Esophagus (tissue), 2 donors: ENCODE data around the gene BOLA2B. TPM values are rescaled to one million over a fixed set of nuclear protein-coding genes. Genes with fewer than 3 reads are reported as not detected.

Source experiments
- H3K27ac ChIP-seq, 2 donors: one replicate each; pipeline ENCODE4 v1.5.1; 2013; ENCODE audit warnings: low read depth in 2 of 2, mild to moderate bottlenecking in 2 of 2, inconsistent platforms in 1 of 2, low read length in 1 of 2, moderate library complexity in 1 of 2
- H3K27me3 ChIP-seq, 2 donors: one replicate each; pipeline ENCODE4 v1.6.1; 2013; ENCODE audit warnings: low read length in 2 of 2, control low read depth in 1 of 2, mild to moderate bottlenecking in 1 of 2; ENCODE audit not compliant: insufficient read depth in 2 of 2, control insufficient read depth in 1 of 2
- H3K36me3 ChIP-seq, 2 donors: one replicate each; pipeline ENCODE4 v1.6.1; 2013; ENCODE audit warnings: low read length in 1 of 2; ENCODE audit not compliant: control insufficient read depth in 2 of 2, insufficient read depth in 2 of 2
- H3K4me1 ChIP-seq, 2 donors: one replicate each; pipeline ENCODE4 v1.6.1; 2013; ENCODE audit warnings: low read length in 1 of 2; ENCODE audit not compliant: control insufficient read depth in 2 of 2, insufficient read depth in 2 of 2
- H3K4me3 ChIP-seq, 2 donors: one replicate each; pipeline ENCODE4 v1.5.1; 2013; ENCODE audit warnings: low read length in 2 of 2, mild to moderate bottlenecking in 2 of 2, low read depth in 1 of 2, moderate library complexity in 1 of 2
- H3K9me3 ChIP-seq, 2 donors: one replicate each; pipeline ENCODE4 v1.6.1; 2013; ENCODE audit warnings: mild to moderate bottlenecking in 2 of 2, low read depth in 1 of 2, low read length in 1 of 2, moderate library complexity in 1 of 2; ENCODE audit not compliant: control insufficient read depth in 2 of 2, insufficient read depth in 1 of 2
- WGBS, 2 donors: extraction: QIAGEN DNeasy Blood & Tissue Kit; methylation state at CpG; one replicate each; pipeline ENCODE4 v1.1.7; 2013; 5-methylcytosine and 5-hydroxymethylcytosine counted together
- polyA plus RNA-seq, 2 donors: library from polyadenylated mRNA; stranded (reverse); fragments of 200-250 nt; gene quantifications; one replicate each; pipeline ENCODE4 v1.2.3, GENCODE V29; 2013
- donor health status: healthy with polysubstance abuse.
- donor health status: Bipolar disorder and iron deficiency.

The BOLA2B gene
- polyA plus RNA-seq, 2 donors: 195 to 283 TPM

DNA sequence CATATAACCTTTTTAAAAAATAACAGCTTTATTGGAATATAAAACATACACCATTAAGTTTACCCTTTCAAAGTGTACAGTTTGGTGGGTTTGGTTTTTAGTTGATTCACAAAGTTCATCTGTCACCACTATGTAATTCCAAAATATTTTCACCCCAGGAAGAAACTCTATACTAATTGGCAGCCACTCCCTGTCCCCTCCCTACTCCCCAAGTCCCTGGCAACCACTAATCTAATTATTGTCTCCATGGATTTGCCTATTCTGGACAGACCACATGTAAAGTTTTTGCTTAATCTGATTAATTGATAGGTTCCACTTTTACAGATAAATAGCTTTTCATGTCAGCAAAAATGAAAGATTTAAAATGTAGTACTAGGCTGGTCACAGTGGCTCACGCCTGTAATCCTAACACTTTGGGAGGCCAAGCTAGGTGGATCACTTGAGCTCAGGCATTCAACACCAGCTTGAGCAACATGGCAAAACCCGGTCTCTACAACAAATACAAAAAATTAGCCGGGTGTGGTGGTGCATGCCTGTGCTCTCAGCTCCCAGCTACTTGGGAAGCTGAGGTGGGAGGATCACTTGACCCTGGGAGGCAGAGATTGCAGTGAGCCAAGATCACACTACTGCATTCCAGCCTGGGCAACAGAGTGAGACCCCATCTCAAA, 45.5 kb downstream of the BOLA2B start:
- 77 to 80% methylated on average over 3 of the region's 3 CpGs for WGBS, 2 donors

DNA sequence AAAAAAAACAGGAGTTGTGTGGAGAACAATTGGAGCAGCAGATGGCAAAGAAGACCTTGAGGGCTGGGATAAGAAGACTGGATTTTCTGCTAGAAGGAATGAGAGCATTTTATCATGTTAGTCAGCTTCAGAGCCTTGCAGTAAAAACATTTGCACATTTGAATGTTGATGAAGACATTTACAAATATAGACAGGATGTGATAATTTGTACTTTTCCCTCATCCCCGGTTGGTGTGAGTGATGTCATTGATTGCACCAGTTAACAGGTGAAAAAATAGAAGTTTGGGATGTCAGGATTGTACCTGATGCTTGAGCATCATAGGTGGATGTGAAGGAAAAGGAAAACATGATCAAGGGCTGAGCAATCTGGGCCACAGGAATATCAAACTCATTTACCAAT, 47.8 kb downstream of the BOLA2B start:
- Histone ChIP-seq H3K4me1 (no peaks in the 10 kb centered on the region), H3K36me3 (no peaks in the 10 kb centered on the region), H3K27me3 (no peaks in the 10 kb centered on the region), H3K4me3 (no peak overlapping the region), H3K9me3 (peaks cover 0 to 2% of the 10 kb centered on the region in 2 donors), H3K27ac (no peak overlapping the region)
- WGBS, 2 donors: 61 to 65% methylated on average over 1 of the region's 1 CpG

More for the DNA sequence above, 45.5 kb downstream of the BOLA2B start:
- H3K36me3 ChIP-seq: no peaks in the 10 kb centered on the region
- H3K27me3 ChIP-seq: no peaks in the 10 kb centered on the region
- H3K9me3 ChIP-seq: peaks cover 0 to 2% of the 10 kb centered on the region in 2 donors
- no peak overlapping the region for H3K4me3 ChIP-seq
- H3K4me1 ChIP-seq: no peaks in the 10 kb centered on the region
- H3K27ac ChIP-seq: no peak overlapping the region

GRCh38 chr16:30144917-30145316, 48.5 kb downstream of the BOLA2B start:
- Histone ChIP-seq H3K36me3 (no peaks in the 10 kb centered on the region), H3K27ac (no peak overlapping the region), H3K9me3 (peaks cover 0 to 2% of the 10 kb centered on the region in 2 donors), H3K4me3 (no peak overlapping the region), H3K27me3 (no peaks in the 10 kb centered on the region), H3K4me1 (no peaks in the 10 kb centered on the region)
- 43 to 58% methylated on average over 1 of the region's 1 CpG for WGBS, 2 donors

DNA sequence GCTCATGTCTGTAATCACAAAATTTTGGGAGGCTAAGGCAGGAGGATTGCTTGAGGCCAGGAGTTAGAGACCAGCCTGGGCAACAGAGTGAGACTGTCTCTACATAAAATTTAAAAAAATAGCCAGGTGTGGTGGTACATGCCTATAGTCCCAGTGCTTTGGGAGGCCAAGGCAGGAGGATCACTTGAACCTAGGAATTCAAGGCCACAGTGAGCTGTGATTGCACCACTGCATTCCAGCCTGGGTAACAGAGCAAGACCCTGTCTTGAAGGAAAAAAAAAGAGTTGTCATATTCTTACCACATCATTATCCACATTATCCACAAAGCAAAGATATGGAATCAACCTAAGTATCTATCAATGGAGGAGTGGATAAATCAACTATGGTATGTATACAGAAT, 49.4 kb downstream of the BOLA2B start:
- H3K9me3 ChIP-seq: peaks cover 0 to 2% of the 10 kb centered on the region in 2 donors
- H3K36me3 ChIP-seq: no peaks in the 10 kb centered on the region
- no peak overlapping the region for H3K4me3 ChIP-seq
- H3K4me1 ChIP-seq: no peaks in the 10 kb centered on the region
- H3K27ac ChIP-seq: no peak overlapping the region
- no peaks in the 10 kb centered on the region for H3K27me3 ChIP-seq

DNA sequence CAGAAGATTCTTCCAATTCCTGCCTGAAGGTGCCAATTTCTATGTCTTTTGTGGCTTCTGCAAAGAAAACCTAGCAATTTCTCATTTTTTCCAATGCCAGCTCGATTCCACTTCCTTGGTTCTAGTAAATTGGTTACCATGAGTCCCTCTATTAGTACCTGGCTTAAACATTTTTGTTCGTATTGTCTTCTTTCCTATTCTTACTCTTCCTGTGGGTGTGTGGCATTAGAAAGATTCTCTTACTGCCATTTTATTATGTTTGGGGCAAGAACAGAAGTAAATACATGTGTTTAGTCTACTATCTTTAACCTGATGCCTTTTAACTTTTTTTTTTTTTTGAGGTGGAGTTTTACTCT, 50.1 kb downstream of the BOLA2B start:
- Histone ChIP-seq H3K27me3 (no peaks in the 10 kb centered on the region), H3K27ac (no peak overlapping the region), H3K9me3 (no peaks in the 10 kb centered on the region), H3K36me3 (no peaks in the 10 kb centered on the region), H3K4me3 (no peak overlapping the region), H3K4me1 (no peaks in the 10 kb centered on the region)
- 60 to 77% methylated on average over 2 of the region's 2 CpGs for WGBS, 2 donors

Other genes with a start within 250 kb of the BOLA2B start
- gene TMEM219, start 231.6 kb downstream of the BOLA2B start, polyA plus RNA-seq: 10 to 100 TPM; 61.1 to 83.4 TPM
- gene TAOK2, start 219.8 kb downstream of the BOLA2B start, polyA plus RNA-seq: 10 to 100 TPM; 15.6 to 30.2 TPM
- gene HIRIP3, start 198.0 kb downstream of the BOLA2B start, polyA plus RNA-seq: 1 to 10 TPM; 6.3 to 9.7 TPM
- 10 to 100 TPM; 46.4 to 82.1 TPM for gene INO80E, start 197.4 kb downstream of the BOLA2B start, polyA plus RNA-seq
- gene DOC2A, start 182.6 kb downstream of the BOLA2B start, polyA plus RNA-seq: 1 to 10 TPM in 1 of 2 donors, under 1 TPM in 1; 0.69 to 3.0 TPM
- not detected for gene C16orf92, start 170.5 kb downstream of the BOLA2B start, polyA plus RNA-seq
- gene TLCD3B, start 162.4 kb downstream of the BOLA2B start, polyA plus RNA-seq: under 1 TPM; 0.04 to 0.16 TPM
- 1,000 to 10,000 TPM; 1,266 to 1,398 TPM for gene ALDOA, start 127.9 kb downstream of the BOLA2B start, polyA plus RNA-seq
- gene PPP4C, start 117.7 kb downstream of the BOLA2B start, polyA plus RNA-seq: 100 to 1,000 TPM; 113 TPM
- 10 to 100 TPM in 1 of 2 donors, 1 to 10 TPM in 1; 6.2 to 15.8 TPM for gene TBX6, start 101.7 kb downstream of the BOLA2B start, polyA plus RNA-seq
- 100 to 1,000 TPM in 1 of 2 donors, 10 to 100 TPM in 1; 73.6 to 183 TPM for gene YPEL3, start 97.5 kb downstream of the BOLA2B start, polyA plus RNA-seq
- 10 to 100 TPM; 49.2 to 82.8 TPM for gene GDPD3, start 80.1 kb downstream of the BOLA2B start, polyA plus RNA-seq
- gene MAPK3, start 70.4 kb downstream of the BOLA2B start, polyA plus RNA-seq: 100 to 1,000 TPM; 120 to 126 TPM
- gene CORO1A, start 10.1 kb downstream of the BOLA2B start, polyA plus RNA-seq: 10 to 100 TPM; 18.0 to 18.4 TPM
- gene SLX1A, start 209 bp upstream of the BOLA2B start, polyA plus RNA-seq: 10 to 100 TPM; 44.9 to 48.2 TPM
- 10 to 100 TPM; 10.0 to 39.0 TPM for gene SULT1A3, start 5.6 kb upstream of the BOLA2B start, polyA plus RNA-seq
- 1 to 10 TPM; 2.6 to 7.4 TPM for gene NPIPB13, start 54.8 kb upstream of the BOLA2B start, polyA plus RNA-seq
- 10 to 100 TPM; 25.2 to 34.3 TPM for gene CD2BP2, start 161.6 kb upstream of the BOLA2B start, polyA plus RNA-seq
- gene TBC1D10B, start 176.8 kb upstream of the BOLA2B start, polyA plus RNA-seq: 10 to 100 TPM; 19.8 to 27.5 TPM
- gene MYL11, start 181.1 kb upstream of the BOLA2B start, polyA plus RNA-seq: 1 to 10 TPM; 1.3 to 2.1 TPM
- gene SEPTIN1, start 188.9 kb upstream of the BOLA2B start, polyA plus RNA-seq: 1 to 10 TPM; 3.5 to 6.8 TPM
- gene ZNF48, start 201.8 kb upstream of the BOLA2B start, polyA plus RNA-seq: 1 to 10 TPM; 1.4 to 2.6 TPM
- 1 to 10 TPM; 2.2 to 4.7 TPM for gene ZNF771, start 213.9 kb upstream of the BOLA2B start, polyA plus RNA-seq
- 10 to 100 TPM in 1 of 2 donors, 1 to 10 TPM in 1; 9.5 to 32.6 TPM for gene DCTPP1, start 236.4 kb upstream of the BOLA2B start, polyA plus RNA-seq